GM23338 (cell line): Measurements from ENCODE around the gene TNS4. TPM values are rescaled to one million over a fixed set of nuclear protein-coding genes. Genes with fewer than 3 reads are reported as not detected.

Experiments used
- ATAC-seq: fragments of 200-7000 bp; cut with Tn5 transposase; 3 replicates; pipeline ENCODE4 v1.9.1; 2020
- DNase-seq: peaks from one replicate; pipeline ENCODE4 v3.0.0-alpha.2; 2015; ENCODE audit warnings: low spot score
- H2AFZ ChIP-seq: fragments of 200-600 bp; sonication (generic); 2 replicates; pipeline ENCODE4 v1.8.0; 2016; ENCODE audit warnings: antibody characterized with exemption, mild to moderate bottlenecking, moderate library complexity
- H3F3A ChIP-seq: fragments of 200-600 bp; sonication (generic); replicated peaks from 2 replicates; pipeline ENCODE4 v1.8.0; 2017; ENCODE audit warnings: antibody characterized with exemption, mixed run types, low read depth
- H3K27ac ChIP-seq: fragments of 200-600 bp; sonication (generic); 2 replicates; pipeline ENCODE4 v1.6.1; 2016; ENCODE audit warnings: low read depth
- H3K27me3 ChIP-seq: fragments of 200-600 bp; sonication (generic); 2 replicates; pipeline ENCODE4 v1.8.0; 2016; ENCODE audit warnings: mild to moderate bottlenecking, mixed run types, moderate library complexity; ENCODE audit not compliant: insufficient read depth
- H3K36me3 ChIP-seq: fragments of 200-600 bp; sonication (generic); 2 replicates; pipeline ENCODE4 v1.8.0; 2016; ENCODE audit warnings: mild to moderate bottlenecking; ENCODE audit not compliant: insufficient read depth
- H3K4me1 ChIP-seq: fragments of 200-600 bp; sonication (generic); 2 replicates; pipeline ENCODE4 v1.8.0; 2016; ENCODE audit warnings: mild to moderate bottlenecking, moderate library complexity; ENCODE audit not compliant: insufficient read depth
- H3K4me2 ChIP-seq: fragments of 200-600 bp; sonication (generic); 2 replicates; pipeline ENCODE4 v1.7.1; 2017; ENCODE audit warnings: mixed run types
- H3K4me3 ChIP-seq: fragments of 200-600 bp; sonication (generic); 2 replicates; pipeline ENCODE4 v1.6.1; 2016; ENCODE audit warnings: mixed run types
- H3K79me2 ChIP-seq: fragments of 200-600 bp; sonication (generic); replicated peaks from 2 replicates; pipeline ENCODE4 v1.8.0; 2017; ENCODE audit warnings: mild to moderate bottlenecking; ENCODE audit not compliant: insufficient read depth
- H3K9me2 ChIP-seq: fragments of 200-600 bp; sonication (generic); 2 replicates; pipeline ENCODE4 v1.8.0; 2017; ENCODE audit not compliant: insufficient read depth
- H4K20me1 ChIP-seq: fragments of 200-600 bp; sonication (generic); replicated peaks from 2 replicates; pipeline ENCODE4 v1.8.0; 2017; ENCODE audit warnings: mild to moderate bottlenecking; ENCODE audit not compliant: insufficient read depth
- H3K27ac Mint-ChIP-seq: 2 replicates; pipeline ENCODE4 v1.8.0; 2020; ENCODE audit warnings: inconsistent platforms, mild to moderate bottlenecking, moderate library complexity, mixed read lengths
- H3K27me3 Mint-ChIP-seq: 3 replicates; pipeline ENCODE4 v1.8.0; 2022; ENCODE audit warnings: low read depth, mild to moderate bottlenecking, moderate library complexity, mixed read lengths, inconsistent platforms; ENCODE audit not compliant: insufficient read depth, poor library complexity
- H3K36me3 Mint-ChIP-seq: 3 replicates; pipeline ENCODE4 v1.8.0; 2021; ENCODE audit warnings: low read depth, mild to moderate bottlenecking, inconsistent platforms, moderate library complexity, mixed read lengths
- H3K4me1 Mint-ChIP-seq: 3 replicates; pipeline ENCODE4 v1.8.0; 2020; ENCODE audit warnings: mild to moderate bottlenecking, inconsistent platforms, mixed read lengths
- H3K4me3 Mint-ChIP-seq: 3 replicates; pipeline ENCODE4 v1.8.0; 2021; ENCODE audit warnings: moderate library complexity, mild to moderate bottlenecking, inconsistent platforms, mixed read lengths
- H3K9me3 Mint-ChIP-seq: 3 replicates; pipeline ENCODE4 v1.8.0; 2020; ENCODE audit warnings: moderate library complexity, mild to moderate bottlenecking, inconsistent platforms, mixed read lengths
- CTCF ChIP-seq, 2 experiments: fragments of 200-600 bp in 1 of 2; sonication (generic) in 1 of 2; conservative IDR thresholded peaks; 2 replicates each; pipeline versions ENCODE4 v1.5.1 to v1.6.1; 2016 to 2017; ENCODE audit warnings: antibody characterized with exemption in 2 of 2, low read depth in 2 of 2, mild to moderate bottlenecking in 2 of 2, moderate library complexity in 1 of 2
- EZH2phosphoT487 ChIP-seq: fragments of 200-600 bp; sonication (generic); IDR thresholded peaks from one replicate; pipeline ENCODE4 v1.8.1; 2018; ENCODE audit warnings: antibody characterized with exemption; ENCODE audit not compliant: unreplicated experiment
- polyA plus RNA-seq: library from polyadenylated mRNA; unstranded; fragments of >200 nt; fragmentation: Nextera tagmentation; extraction: Ambion mirVana; gene quantifications from 2 replicates; pipeline ENCODE4 v1.2.1, GENCODE V29; 2016
- total RNA-seq: library from RNA; depleted of rRNA; stranded (reverse); fragments of >200 nt; shearing (Covaris generic); gene quantifications from 2 replicates; pipeline ENCODE4 v1.2.3, GENCODE V29; 2014; rRNA removed

Gene TNS4
- total and polyA plus RNA-seq, 2 experiments from 2014 or later, result 0.31 to 4.9 TPM

DNA sequence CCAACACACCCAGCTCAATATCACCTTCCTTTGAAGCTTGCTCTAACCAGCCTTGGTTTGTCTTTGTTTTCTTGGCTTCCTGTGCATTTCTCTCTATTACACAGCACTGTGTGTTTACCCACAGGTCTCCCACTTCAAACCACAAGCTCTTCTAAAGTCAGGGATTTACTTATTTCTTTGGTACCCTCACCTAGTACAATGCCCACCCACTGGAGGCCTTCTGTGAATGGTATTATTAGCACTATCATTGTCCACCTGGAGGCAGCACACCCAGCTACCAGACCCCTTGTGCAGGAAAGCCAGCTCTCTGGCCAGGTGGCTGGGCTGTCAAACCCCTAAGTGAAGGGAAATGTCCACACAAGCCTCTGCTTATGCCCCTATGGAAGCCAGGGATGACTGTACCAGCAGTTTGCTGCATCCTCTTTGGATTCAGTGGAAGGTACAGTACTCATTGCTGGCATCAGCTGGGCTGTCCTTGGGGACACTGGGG is 74.4 kb downstream of the TNS4 start:
- no peaks in the 10 kb centered on the region for H3K36me3 ChIP-seq
- ATAC-seq, result no peak
- H3K79me2 ChIP-seq, result no peaks in the 10 kb centered on the region
- H3F3A ChIP-seq, result peaks cover 3% of the 10 kb centered on the region; the same call in 1 of the 2 replicates
- peaks cover 5% of the 10 kb centered on the region; the same call in 1 of the 3 replicates for H3K36me3 Mint-ChIP-seq
- H3K9me3 Mint-ChIP-seq, result peaks cover 9% of the 10 kb centered on the region
- H3K4me3 ChIP-seq, result no peak overlapping the region
- no peaks in the 10 kb centered on the region for H3K27me3 ChIP-seq
- no peak for TF ChIP-seq EZH2phosphoT487
- TF ChIP-seq CTCF (conservative IDR thresholded peaks at IDR 0.05; ENCODE audit: low read depth in 2 of 2), result peak in 1 of 2 experiments; percentile 12; a peak in 1 of 4 replicates
- peaks cover 14% of the 10 kb centered on the region for H3K4me1 ChIP-seq
- no peaks in the 10 kb centered on the region for H4K20me1 ChIP-seq
- H3K27ac Mint-ChIP-seq, result no peak overlapping the region
- H3K4me1 Mint-ChIP-seq, result peaks cover 25% of the 10 kb centered on the region
- no peak for DNase-seq
- peaks cover 12% of the 10 kb centered on the region for H3K27me3 Mint-ChIP-seq
- no peaks in the 10 kb centered on the region for H3K9me2 ChIP-seq
- H3K27ac ChIP-seq, result no peak overlapping the region
- no peak overlapping the region for H3K4me3 Mint-ChIP-seq
- H2AFZ ChIP-seq, result no peak overlapping the region
- no peak overlapping the region for H3K4me2 ChIP-seq

Other genes with a start within 250 kb of the TNS4 start
- 75.5 and 79.9 TPM in 2 replicates for gene CDC6, start 213.7 kb downstream of the TNS4 start, total RNA-seq
- gene CDC6, start 213.7 kb downstream of the TNS4 start, polyA plus RNA-seq, result 40.6 and 46.2 TPM in 2 replicates
- 15.9 and 17.8 TPM in 2 replicates for gene RARA, start 192.4 kb downstream of the TNS4 start, total RNA-seq
- 7.4 and 8.7 TPM in 2 replicates for gene RARA, start 192.4 kb downstream of the TNS4 start, polyA plus RNA-seq
- gene GJD3, start 136.9 kb downstream of the TNS4 start, total RNA-seq, result 1.4 and 2.8 TPM in 2 replicates
- not detected in 2 replicates for gene GJD3, start 136.9 kb downstream of the TNS4 start, polyA plus RNA-seq
- 258 and 263 TPM in 2 replicates for gene TOP2A, start 83.7 kb downstream of the TNS4 start, total RNA-seq
- gene TOP2A, start 83.7 kb downstream of the TNS4 start, polyA plus RNA-seq, result 442 and 485 TPM in 2 replicates
- gene IGFBP4, start 58.2 kb downstream of the TNS4 start, total RNA-seq, result 78.9 and 87.2 TPM in 2 replicates
- gene IGFBP4, start 58.2 kb downstream of the TNS4 start, polyA plus RNA-seq, result 37.6 and 38.7 TPM in 2 replicates
- 0.59 TPM in 1 of 2 replicates, not detected in the other for gene CCR7, start 63.8 kb upstream of the TNS4 start, total RNA-seq
- gene CCR7, start 63.8 kb upstream of the TNS4 start, polyA plus RNA-seq, result 0.37 and 0.75 TPM in 2 replicates
- 77.6 and 101 TPM in 2 replicates for gene SMARCE1, start 146.2 kb upstream of the TNS4 start, total RNA-seq
- 230 and 258 TPM in 2 replicates for gene SMARCE1, start 146.2 kb upstream of the TNS4 start, polyA plus RNA-seq
- gene KRT222, start 163.6 kb upstream of the TNS4 start, total RNA-seq, result 0.12 TPM in 1 of 2 replicates, not detected in the other
- gene KRT222, start 163.6 kb upstream of the TNS4 start, polyA plus RNA-seq, result 0.49 TPM in 1 of 2 replicates, not detected in the other
- gene KRT24, start 202.1 kb upstream of the TNS4 start, total RNA-seq, result not detected in 2 replicates
- gene KRT24, start 202.1 kb upstream of the TNS4 start, polyA plus RNA-seq, result not detected in 2 replicates